NCI-H1417 treated with DMSO at 0.1 percent for 48 hours (cell line): ENCODE measurements around the gene MYO15B.
"Not testable (repeated sequence)": the region's sequence is repeated elsewhere in the genome, so short reads cannot be mapped to it uniquely, and the experiment has no call there.

Source experiments
- DNase-seq: peaks from one replicate; lab custom pipeline; 2025; lab: John Stamatoyannopoulos, UW

Gene MYO15B

GRCh38 chr17:75625813-75626486 lies 38.4 kb downstream of the MYO15B start:
- DNase-seq: no peak

DNA sequence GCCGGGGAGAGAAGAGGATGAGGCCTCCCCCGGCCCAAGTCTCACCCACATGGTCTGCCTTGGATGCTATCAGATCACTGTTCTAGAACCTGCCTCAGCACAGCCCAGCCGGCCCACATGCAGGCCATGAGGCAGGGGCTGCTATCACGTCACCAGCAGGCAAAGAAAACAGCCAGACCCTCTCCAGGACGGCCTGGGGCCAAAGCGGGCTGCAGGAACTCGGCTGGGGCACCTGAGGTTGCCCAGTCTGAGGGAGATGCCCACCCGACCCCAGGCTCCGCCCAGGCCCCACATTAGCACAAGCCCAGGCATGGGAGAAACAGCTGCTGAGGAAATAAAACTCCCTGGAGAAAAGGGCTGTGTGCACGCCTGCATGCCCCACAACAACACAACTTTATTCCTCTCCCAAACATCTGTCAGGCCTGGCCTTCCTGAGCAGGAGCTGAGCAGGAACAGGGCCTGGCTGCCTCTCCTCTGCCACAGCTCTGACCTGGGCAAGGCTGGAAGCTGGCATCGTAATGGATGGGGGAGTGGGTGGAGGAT lies 39.0 kb downstream of the MYO15B start:
- DNase-seq: no peak

GRCh38 chr17:75627094-75627493 lies 39.5 kb downstream of the MYO15B start:
- no peak for DNase-seq

DNA sequence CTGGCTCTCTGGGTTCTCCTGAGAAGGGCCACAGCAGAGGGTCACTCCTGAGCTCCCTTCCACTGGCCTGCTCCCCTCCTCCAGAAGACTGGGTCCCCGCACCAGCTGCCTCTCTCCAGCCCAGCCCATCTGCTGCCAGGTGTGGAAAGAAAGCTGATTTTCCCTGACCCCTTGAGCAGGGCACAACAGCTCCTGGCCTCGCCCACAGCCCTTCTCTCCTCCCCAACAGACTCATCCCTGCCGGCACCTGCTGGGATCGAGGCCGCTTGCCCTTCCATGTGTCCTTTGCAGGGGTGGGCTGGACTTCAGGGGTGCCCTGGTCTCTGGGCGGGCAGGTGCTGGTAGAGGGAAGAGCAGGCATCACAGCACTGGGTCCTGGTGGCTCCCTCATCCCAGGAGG lies 40.8 kb downstream of the MYO15B start:
- DNase-seq: no peak

DNA sequence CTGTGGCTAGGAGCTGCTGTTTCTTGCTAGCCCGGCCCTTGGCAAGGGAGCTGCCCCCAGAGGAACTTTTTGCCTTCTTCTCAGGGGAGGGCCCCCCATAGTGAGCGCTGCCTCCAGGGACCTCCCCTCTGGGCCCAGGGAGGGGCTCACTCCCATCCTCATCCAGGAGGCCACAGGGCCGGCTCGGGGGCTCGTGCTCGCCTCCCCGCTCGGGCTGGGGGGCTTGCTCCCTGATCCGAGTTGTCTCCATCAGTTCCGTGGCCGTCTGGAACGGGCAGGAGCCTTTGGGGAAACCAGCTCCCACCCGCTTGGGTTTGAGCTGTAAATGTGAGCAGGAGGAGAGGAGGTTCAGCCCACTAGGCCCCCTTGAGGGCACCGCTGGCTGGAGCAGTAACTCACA lies 41.6 kb downstream of the MYO15B start:
- no peak for DNase-seq

- no peak for DNase-seq
These were observed 42.7 kb downstream of the MYO15B start for GRCh38 chr17:75630071-75630917.

DNA sequence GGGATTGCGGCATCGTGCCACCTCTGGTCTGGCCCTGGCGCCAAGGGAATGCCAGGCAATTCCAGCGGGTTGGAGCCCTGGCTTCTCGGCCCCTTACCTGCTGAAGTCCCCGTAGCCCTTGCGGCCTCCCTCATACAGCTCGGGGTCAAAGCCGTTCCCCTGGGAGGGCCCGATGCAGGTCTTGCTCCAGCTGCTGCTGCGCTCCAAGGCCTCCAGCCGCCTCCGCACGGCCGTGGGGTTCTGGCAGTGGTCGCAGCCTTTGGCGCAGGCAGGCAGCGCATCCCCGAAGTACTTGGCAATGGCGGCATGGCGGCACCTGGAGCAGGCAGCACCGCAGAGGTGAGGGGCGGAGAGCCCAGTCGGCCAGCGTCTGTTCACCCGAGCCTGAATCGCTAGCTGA lies 43.8 kb downstream of the MYO15B start:
- DNase-seq: no peak

DNA sequence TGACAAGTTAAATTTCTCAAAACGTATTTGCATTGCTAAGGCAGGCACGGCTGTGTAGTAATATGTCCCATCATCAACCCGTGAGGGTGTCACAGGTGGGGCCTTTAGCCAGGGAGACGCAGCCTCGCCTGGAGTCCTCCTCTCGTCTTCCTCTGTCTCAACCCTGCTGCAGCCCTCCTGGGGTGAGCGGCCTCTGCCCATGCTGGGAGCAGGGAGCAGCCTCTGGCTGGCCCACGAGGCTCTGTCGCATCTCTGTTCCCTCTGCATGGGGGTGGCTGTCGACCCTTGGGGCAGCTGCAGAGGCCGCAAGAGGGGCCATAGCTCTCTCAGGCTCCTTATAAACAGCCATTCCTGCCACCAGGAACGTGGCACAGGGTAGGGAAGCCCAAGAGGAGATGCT lies 44.8 kb downstream of the MYO15B start:
- no peak for DNase-seq

GRCh38 chr17:75632863-75633485 lies 45.4 kb downstream of the MYO15B start, which contains the start of gene SMIM5:
Gene SMIM5, plus strand, starts transcription at chr17:75633434. Its CDS starts 6,768 bp downstream, at chr17:75640202.
- DNase-seq: no peak

- DNase-seq: peak; percentile 33
These were observed 46.1 kb downstream of the MYO15B start for GRCh38 chr17:75633486-75634375.

GRCh38 chr17:75634376-75634740 lies 46.8 kb downstream of the MYO15B start:
- DNase-seq: no peak

GRCh38 chr17:75634754-75635609 lies 47.4 kb downstream of the MYO15B start:
- no peak for DNase-seq

GRCh38 chr17:75635610-75636202 lies 48.1 kb downstream of the MYO15B start:
- DNase-seq: no peak

GRCh38 chr17:75636381-75637142 lies 49.0 kb downstream of the MYO15B start:
- DNase-seq: no peak

GRCh38 chr17:75637143-75637538 lies 49.5 kb downstream of the MYO15B start:
- DNase-seq: no peak

- DNase-seq: no peak
These were observed 50.0 kb downstream of the MYO15B start for GRCh38 chr17:75637551-75637950.

- not testable (repeated sequence) for DNase-seq
These were observed 50.4 kb downstream of the MYO15B start for GRCh38 chr17:75638039-75638438.

- DNase-seq: no peak
These were observed 51.3 kb downstream of the MYO15B start for GRCh38 chr17:75638893-75639292.

DNA sequence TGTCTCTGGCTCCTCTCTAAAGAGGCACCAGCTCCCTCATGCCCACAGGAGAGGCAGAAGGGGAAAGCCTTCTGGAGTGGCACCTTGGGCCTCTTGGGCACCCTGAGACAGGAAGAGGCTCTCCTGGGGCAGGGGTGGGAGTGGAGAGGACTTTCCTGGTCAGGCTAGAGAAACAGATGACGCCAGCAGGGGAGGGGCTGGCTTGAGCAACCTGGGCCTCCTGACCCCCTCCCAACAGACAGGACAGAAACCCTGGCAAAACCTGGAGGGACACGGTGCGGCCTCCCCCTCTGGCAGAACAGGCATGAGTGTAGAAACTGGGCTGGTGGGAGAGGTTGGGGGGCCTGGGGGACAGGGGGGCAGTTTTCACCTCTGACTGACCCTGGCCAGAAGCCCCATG lies 51.7 kb downstream of the MYO15B start:
- DNase-seq: no peak
